Small intestine (tissue), 7 donors: ENCODE measurements around the gene AKAP12. TPM values are rescaled to one million over a fixed set of nuclear protein-coding genes. Genes with fewer than 3 reads are reported as not detected.
A peak's percentile ranks its signal among the peaks of the same experiment; 100 is the strongest.
"Not testable (repeated sequence)": the region's sequence is repeated elsewhere in the genome, so short reads cannot be mapped to it uniquely, and the experiment has no call there.

Experiments
- DNase-seq, 2 donors: peaks; one replicate each; pipeline versions ENCODE4 v3.0.0 to v3.0.0-alpha.2; 2013
- FAIRE-seq: peaks from 2 replicates; lab custom pipeline; 2012; peaks lifted over from hg19 to GRCh38; lab: Jason Lieb, UNC
- H3K27ac ChIP-seq, 3 donors: one replicate each; pipeline ENCODE4 v1.5.1; 2013; ENCODE audit warnings: low read length in 2 of 3, mild to moderate bottlenecking in 2 of 3, control low read depth in 1 of 3, inconsistent platforms in 1 of 3, low read depth in 1 of 3, moderate library complexity in 1 of 3
- H3K27me3 ChIP-seq, 3 donors: one replicate each; pipeline ENCODE4 v1.6.1; 2013; ENCODE audit warnings: low read length in 3 of 3, inconsistent platforms in 1 of 3; ENCODE audit not compliant: control insufficient read depth in 3 of 3, insufficient read depth in 3 of 3
- H3K36me3 ChIP-seq, 3 donors: one replicate each; pipeline ENCODE4 v1.6.1; 2013; ENCODE audit warnings: low read length in 3 of 3, inconsistent platforms in 1 of 3, low read depth in 1 of 3, mild to moderate bottlenecking in 1 of 3, moderate library complexity in 1 of 3; ENCODE audit not compliant: control insufficient read depth in 3 of 3, insufficient read depth in 2 of 3
- H3K4me1 ChIP-seq, 3 donors: one replicate each; pipeline ENCODE4 v1.6.1; 2013; ENCODE audit warnings: low read length in 2 of 3, inconsistent platforms in 1 of 3, low read depth in 1 of 3, mild to moderate bottlenecking in 1 of 3, moderate library complexity in 1 of 3; ENCODE audit not compliant: control insufficient read depth in 3 of 3, insufficient read depth in 2 of 3
- H3K4me3 ChIP-seq, 3 donors: one replicate each; pipeline ENCODE4 v1.5.1; 2013; ENCODE audit warnings: low read length in 3 of 3, control low read depth in 1 of 3, inconsistent platforms in 1 of 3, low read depth in 1 of 3, mild to moderate bottlenecking in 1 of 3, moderate library complexity in 1 of 3
- H3K9me3 ChIP-seq, 2 donors: one replicate each; pipeline ENCODE4 v1.6.1; 2013; ENCODE audit warnings: low read depth in 1 of 2, low read length in 1 of 2; ENCODE audit not compliant: control insufficient read depth in 2 of 2, insufficient read depth in 1 of 2
- WGBS, 3 donors: extraction: QIAGEN DNeasy Blood & Tissue Kit; methylation state at CpG; one replicate each; pipeline ENCODE4 v1.1.7; 2013; 5-methylcytosine and 5-hydroxymethylcytosine counted together
- polyA plus RNA-seq, 4 donors: library from polyadenylated mRNA; stranded (reverse) in 3 of 4; unstranded in 1 of 4; fragments of 200-250 nt in 3 of 4; fragments of 120-200 nt in 1 of 4; gene quantifications; one replicate each; pipeline versions ENCODE4 v1.2.1 to v1.2.3, GENCODE V29; 2013
- donor health status: healthy with polysubstance abuse.
- donor health status: control.
- donor health status: control.
- donor health status: Bipolar disorder and iron deficiency.
- donor health status: healthy.

The AKAP12 gene
- polyA plus RNA-seq, 4 donors = 0.67 to 23.3 (median 7.2) TPM

DNA sequence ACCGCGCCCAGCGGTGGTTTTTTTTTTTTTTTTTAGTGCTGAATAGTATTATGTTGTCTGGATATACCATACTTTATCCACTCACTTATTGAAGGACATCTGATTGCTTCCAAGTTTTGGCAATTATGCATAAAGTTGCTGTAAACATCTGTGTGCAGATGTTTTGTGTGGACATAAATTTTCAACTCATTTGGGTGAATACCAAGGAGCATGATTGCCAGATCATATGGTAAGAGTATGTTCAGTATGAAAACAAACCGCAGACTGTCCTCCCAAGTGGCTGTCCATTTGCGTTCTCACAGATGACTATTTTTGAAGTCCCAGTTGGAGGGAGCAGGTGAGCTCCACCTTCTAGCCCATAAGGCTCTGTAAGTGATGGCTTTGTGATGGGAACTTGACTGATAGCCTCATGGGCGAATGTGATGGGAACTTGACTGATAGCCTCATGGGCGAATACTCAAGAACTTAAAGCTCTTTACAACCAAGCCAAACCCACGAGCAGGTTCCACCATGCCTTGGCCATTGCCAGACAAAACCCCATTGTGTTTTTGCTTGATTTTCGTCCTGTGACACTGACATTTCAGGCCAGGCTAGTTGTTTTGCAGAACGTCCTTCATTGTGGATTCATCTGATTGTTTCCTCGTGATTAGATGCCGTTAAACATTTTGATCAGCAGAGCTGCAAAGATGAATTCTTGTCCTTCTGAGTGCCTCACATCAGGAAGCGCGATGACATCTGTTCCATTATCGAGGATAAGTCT is 100.6 kb downstream of the AKAP12 start:
- WGBS, 3 donors = 79 to 84% (median 81%) methylated on average over 15 of the region's 15 CpGs
- peaks cover 0 to 7% (median 0%) of the 10 kb centered on the region in 3 donors for H3K36me3 ChIP-seq
- H3K27me3 ChIP-seq = no peaks in the 10 kb centered on the region
- no peaks in the 10 kb centered on the region for H3K9me3 ChIP-seq
- H3K4me1 ChIP-seq = no peaks in the 10 kb centered on the region
- no peak overlapping the region for H3K4me3 ChIP-seq
- no peak overlapping the region for H3K27ac ChIP-seq
- peak in 1 of 2 donors; percentile 10 for DNase-seq
- FAIRE-seq = no peak

DNA sequence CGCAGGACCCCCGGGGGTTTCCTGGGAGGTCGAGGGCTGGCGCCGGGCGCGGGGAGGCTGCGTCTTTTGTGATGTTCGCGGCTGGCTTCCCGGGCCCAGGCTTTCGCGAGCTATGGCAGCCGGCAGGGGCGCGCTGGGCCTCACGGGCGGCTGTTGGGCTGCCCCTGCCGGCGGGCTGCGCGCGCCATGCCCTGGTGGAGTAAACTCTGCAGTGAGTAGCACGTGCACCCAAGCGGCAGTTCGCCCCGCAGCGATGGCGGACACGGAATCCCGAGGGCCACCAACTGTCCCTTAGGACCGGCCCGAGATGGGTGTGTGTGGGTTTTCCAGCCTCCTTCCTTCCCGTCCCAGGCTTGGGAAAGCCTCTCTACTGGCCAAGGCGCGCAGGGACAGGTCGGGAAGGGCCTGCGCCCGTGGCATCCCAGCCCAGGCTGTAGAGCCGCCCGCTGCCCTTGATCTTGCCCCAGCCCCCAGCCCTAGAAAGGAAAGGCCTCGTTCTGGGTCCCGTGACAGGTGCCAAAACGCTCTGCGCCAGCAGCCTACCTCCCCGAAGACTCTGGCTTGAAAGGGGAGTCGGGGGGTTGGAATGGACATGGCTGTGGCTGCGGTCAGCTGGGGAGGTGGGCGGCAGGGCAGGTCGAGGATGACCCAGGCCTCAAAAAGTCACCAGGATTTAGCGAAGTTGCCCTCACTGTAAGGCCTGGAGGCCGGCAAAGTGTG is 101.9 kb downstream of the AKAP12 start:
- Histone ChIP-seq H3K27me3 (no peaks in the 10 kb centered on the region), H3K9me3 (no peaks in the 10 kb centered on the region), H3K27ac (no peak overlapping the region), H3K4me1 (no peaks in the 10 kb centered on the region), H3K36me3 (peaks cover 0 to 7% (median 0%) of the 10 kb centered on the region in 3 donors), H3K4me3 (no peak overlapping the region)
- 95 to 96% (median 96%) methylated on average over 39 to 52 of the region's 52 CpGs for WGBS, 3 donors
- FAIRE-seq (no peak), DNase-seq (no peak)

DNA sequence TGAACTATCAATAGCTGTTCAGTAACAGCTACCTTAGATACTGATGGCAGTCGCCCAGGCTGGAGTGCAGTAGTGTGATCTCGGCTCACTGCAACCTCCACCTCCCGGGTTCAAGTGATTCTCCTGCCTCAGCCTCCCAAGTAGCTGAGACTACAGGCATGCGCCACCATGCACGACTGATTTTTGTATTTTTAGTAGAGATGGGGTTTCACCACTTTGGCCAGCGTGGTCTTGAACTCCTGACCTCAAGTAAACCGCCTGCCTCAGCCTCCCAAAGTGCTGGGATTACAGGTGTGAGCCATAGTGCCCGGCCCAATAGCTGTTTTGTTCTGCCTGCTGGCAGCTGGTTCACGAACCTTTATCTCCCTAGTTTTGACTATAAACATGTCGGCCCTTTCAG is 103.0 kb downstream of the AKAP12 start:
- H3K4me1 ChIP-seq, H3K27ac ChIP-seq, H3K4me3 ChIP-seq, H3K36me3 ChIP-seq, FAIRE-seq, H3K9me3 ChIP-seq, DNase-seq, H3K27me3 ChIP-seq: not testable (repeated sequence)
- WGBS, 3 donors = 88 to 90% (median 89%) methylated on average over 10 of the region's 10 CpGs

DNA sequence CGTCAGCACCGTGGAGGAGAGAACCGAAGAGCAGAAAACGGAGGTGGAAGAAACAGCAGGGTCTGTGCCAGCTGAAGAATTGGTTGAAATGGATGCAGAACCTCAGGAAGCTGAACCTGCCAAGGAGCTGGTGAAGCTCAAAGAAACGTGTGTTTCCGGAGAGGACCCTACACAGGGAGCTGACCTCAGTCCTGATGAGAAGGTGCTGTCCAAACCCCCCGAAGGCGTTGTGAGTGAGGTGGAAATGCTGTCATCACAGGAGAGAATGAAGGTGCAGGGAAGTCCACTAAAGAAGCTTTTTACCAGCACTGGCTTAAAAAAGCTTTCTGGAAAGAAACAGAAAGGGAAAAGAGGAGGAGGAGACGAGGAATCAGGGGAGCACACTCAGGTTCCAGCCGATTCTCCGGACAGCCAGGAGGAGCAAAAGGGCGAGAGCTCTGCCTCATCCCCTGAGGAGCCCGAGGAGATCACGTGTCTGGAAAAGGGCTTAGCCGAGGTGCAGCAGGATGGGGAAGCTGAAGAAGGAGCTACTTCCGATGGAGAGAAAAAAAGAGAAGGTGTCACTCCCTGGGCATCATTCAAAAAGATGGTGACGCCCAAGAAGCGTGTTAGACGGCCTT is 110.0 kb downstream of the AKAP12 start:
- Histone ChIP-seq H3K36me3 (peaks cover 0 to 17% (median 0%) of the 10 kb centered on the region in 3 donors), H3K9me3 (no peaks in the 10 kb centered on the region), H3K27ac (no peak overlapping the region), H3K4me3 (no peak overlapping the region), H3K4me1 (no peaks in the 10 kb centered on the region), H3K27me3 (no peaks in the 10 kb centered on the region)
- WGBS, 3 donors = 89 to 90% (median 89%) methylated on average over 19 of the region's 19 CpGs
- DNase-seq (no peak), FAIRE-seq (no peak)

DNA sequence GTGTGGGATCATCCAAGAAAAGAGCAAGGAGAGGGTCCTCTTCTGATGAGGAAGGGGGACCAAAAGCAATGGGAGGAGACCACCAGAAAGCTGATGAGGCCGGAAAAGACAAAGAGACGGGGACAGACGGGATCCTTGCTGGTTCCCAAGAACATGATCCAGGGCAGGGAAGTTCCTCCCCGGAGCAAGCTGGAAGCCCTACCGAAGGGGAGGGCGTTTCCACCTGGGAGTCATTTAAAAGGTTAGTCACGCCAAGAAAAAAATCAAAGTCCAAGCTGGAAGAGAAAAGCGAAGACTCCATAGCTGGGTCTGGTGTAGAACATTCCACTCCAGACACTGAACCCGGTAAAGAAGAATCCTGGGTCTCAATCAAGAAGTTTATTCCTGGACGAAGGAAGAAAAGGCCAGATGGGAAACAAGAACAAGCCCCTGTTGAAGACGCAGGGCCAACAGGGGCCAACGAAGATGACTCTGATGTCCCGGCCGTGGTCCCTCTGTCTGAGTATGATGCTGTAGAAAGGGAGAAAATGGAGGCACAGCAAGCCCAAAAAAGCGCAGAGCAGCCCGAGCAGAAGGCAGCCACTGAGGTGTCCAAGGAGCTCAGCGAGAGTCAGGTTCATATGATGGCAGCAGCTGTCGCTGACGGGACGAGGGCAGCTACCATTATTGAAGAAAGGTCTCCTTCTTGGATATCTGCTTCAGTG is 110.8 kb downstream of the AKAP12 start:
- no peak for FAIRE-seq
- 68 to 93% (median 77%) methylated on average over 20 of the region's 20 CpGs for WGBS, 3 donors
- Histone ChIP-seq H3K27me3 (no peaks in the 10 kb centered on the region), H3K36me3 (peaks cover 0 to 19% (median 0%) of the 10 kb centered on the region in 3 donors), H3K4me3 (no peak overlapping the region), H3K4me1 (no peaks in the 10 kb centered on the region), H3K27ac (no peak overlapping the region), H3K9me3 (no peaks in the 10 kb centered on the region)
- DNase-seq = peak in 1 of 2 donors; percentile 82

DNA sequence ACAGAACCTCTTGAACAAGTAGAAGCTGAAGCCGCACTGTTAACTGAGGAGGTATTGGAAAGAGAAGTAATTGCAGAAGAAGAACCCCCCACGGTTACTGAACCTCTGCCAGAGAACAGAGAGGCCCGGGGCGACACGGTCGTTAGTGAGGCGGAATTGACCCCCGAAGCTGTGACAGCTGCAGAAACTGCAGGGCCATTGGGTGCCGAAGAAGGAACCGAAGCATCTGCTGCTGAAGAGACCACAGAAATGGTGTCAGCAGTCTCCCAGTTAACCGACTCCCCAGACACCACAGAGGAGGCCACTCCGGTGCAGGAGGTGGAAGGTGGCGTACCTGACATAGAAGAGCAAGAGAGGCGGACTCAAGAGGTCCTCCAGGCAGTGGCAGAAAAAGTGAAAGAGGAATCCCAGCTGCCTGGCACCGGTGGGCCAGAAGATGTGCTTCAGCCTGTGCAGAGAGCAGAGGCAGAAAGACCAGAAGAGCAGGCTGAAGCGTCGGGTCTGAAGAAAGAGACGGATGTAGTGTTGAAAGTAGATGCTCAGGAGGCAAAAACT is 111.5 kb downstream of the AKAP12 start:
- no peak for DNase-seq
- no peaks in the 10 kb centered on the region for H3K4me1 ChIP-seq
- peaks cover 0 to 19% (median 0%) of the 10 kb centered on the region in 3 donors for H3K36me3 ChIP-seq
- 95 to 97% (median 95%) methylated on average over 18 of the region's 18 CpGs for WGBS, 3 donors
- H3K9me3 ChIP-seq = no peaks in the 10 kb centered on the region
- no peak overlapping the region for H3K27ac ChIP-seq
- no peak overlapping the region for H3K4me3 ChIP-seq
- no peak for FAIRE-seq
- no peaks in the 10 kb centered on the region for H3K27me3 ChIP-seq

DNA sequence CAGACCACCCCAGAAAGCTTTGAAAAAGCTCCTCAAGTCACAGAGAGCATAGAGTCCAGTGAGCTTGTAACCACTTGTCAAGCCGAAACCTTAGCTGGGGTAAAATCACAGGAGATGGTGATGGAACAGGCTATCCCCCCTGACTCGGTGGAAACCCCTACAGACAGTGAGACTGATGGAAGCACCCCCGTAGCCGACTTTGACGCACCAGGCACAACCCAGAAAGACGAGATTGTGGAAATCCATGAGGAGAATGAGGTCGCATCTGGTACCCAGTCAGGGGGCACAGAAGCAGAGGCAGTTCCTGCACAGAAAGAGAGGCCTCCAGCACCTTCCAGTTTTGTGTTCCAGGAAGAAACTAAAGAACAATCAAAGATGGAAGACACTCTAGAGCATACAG is 112.0 kb downstream of the AKAP12 start:
- Histone ChIP-seq H3K27me3 (no peaks in the 10 kb centered on the region), H3K27ac (no peak overlapping the region), H3K4me3 (no peak overlapping the region), H3K9me3 (no peaks in the 10 kb centered on the region), H3K4me1 (no peaks in the 10 kb centered on the region), H3K36me3 (peaks cover 0 to 19% (median 0%) of the 10 kb centered on the region in 3 donors)
- FAIRE-seq = no peak
- WGBS, 3 donors = 95 to 97% (median 96%) methylated on average over 7 of the region's 7 CpGs
- DNase-seq = no peak
